ENCODE data around the gene EXOSC7.
A peak's percentile ranks its signal among the peaks of the same experiment; 100 is the strongest.

EXOSC7 gene

DNA sequence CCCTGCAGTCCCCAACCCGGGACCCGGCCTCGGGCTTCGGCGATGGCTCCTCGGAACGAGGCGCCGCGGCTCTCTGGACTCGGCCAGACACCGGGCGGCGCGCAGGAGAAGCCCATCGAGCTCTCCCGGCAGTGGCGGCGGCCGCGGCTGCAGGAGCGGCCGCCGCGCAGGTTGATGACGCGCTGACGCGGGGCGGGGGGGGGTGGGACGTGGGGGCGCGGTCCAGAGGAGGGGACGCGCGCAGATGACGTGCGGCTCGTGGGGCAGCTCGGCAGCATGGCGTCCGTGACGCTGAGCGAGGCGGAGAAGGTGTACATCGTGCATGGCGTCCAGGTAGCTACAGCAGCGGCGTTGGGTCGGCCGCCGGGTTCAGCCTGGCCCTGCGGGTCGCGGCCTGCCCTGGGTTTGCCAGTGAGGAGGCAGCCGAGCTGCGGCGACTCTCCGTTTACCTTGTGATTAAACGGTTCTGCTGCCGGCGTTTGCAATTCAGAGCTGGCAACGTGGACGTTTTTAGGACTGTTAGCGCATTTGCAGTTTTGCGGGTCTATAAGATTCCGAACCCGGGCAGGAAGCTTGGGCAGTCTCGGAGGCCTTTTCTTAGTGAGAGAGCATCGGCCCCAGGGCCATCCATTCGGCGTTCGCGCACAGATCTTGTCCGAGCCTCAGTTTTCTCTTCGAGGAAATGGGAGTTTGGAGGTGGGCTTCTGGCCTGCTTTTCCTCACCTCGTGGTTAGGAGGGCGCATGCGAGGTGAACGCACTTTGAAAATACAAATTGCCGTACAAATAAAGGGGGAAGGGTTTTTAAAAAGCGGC is at the start of gene EXOSC7, which contains the start of gene ZDHHC3:
Gene EXOSC7, plus strand, starts transcription at position 243 of the 814 bp plus-strand sequence. Its CDS starts 34 bp downstream, at position 277.
Gene ZDHHC3, minus strand, starts transcription at position 173 of the 814 bp plus-strand sequence. CDS start 16,738 bp downstream, outside the sequence.
- no peaks in the 10 kb centered on the region for H3K9me3 ChIP-seq (ENCODE audit: insufficient read depth, low read length)
- no peaks in the 10 kb centered on the region for H3K27me3 ChIP-seq (ENCODE audit: insufficient read depth, insufficient read length)
- H3K4me1 ChIP-seq (ENCODE audit: insufficient read depth, insufficient read length): peaks cover 6% of the 10 kb centered on the region
- H3K9ac ChIP-seq (ENCODE audit: insufficient read length, low read depth): peak within 1 kb of the TSS; percentile 99
- peak; percentile 70 for DNase-seq (ENCODE audit: low read depth, low spot score)
- peak; percentile 81 for TF ChIP-seq YY1 (IDR thresholded peaks at IDR 0.05; ENCODE audit: insufficient read depth, insufficient read length)
- no peak for TF ChIP-seq ZNF274 (IDR thresholded peaks at IDR 0.05; ENCODE audit: low read depth, low read length)
- no peak for TF ChIP-seq SUZ12 (IDR thresholded peaks at IDR 0.05; ENCODE audit: extremely low read depth, insufficient read depth, insufficient read length)
- peaks cover 53% of the 10 kb centered on the region for H3K36me3 ChIP-seq (ENCODE audit: insufficient read depth, insufficient read length, low read length)
- peak within 1 kb of the TSS; percentile 98 for H3K4me3 ChIP-seq (ENCODE audit: insufficient read length, low read depth)

DNA sequence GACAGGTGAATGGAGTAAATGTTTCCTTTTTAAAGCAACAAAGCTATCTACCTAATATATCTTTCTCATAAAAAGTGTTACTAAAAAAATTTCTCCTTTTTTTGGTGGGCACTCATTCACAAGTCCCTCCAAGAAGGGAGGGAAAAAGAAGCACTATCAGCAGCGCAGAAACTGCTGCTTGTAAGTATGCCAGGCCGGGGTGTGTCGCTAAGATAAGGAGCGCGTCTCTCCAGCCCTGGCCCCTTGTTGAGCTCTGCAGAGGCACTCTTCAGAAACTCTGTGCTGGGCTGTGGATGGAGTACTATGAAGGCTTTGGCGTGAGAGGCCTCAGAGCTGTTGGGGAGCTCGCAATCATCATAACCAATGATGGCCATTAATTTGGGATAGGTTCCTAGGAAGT is 49.1 kb upstream of the EXOSC7 start:
- H3K9me3 ChIP-seq (ENCODE audit: insufficient read depth, low read length): no peaks in the 10 kb centered on the region
- H3K4me1 ChIP-seq (ENCODE audit: insufficient read depth, insufficient read length): no peaks in the 10 kb centered on the region
- DNase-seq (ENCODE audit: low read depth, low spot score): no peak
- TF ChIP-seq ZNF274 (IDR thresholded peaks at IDR 0.05; ENCODE audit: low read depth, low read length) (no peak), SUZ12 (IDR thresholded peaks at IDR 0.05; ENCODE audit: extremely low read depth, insufficient read depth, insufficient read length) (no peak), YY1 (IDR thresholded peaks at IDR 0.05; ENCODE audit: insufficient read depth, insufficient read length) (no peak)
- no peak overlapping the region for H3K4me3 ChIP-seq (ENCODE audit: insufficient read length, low read depth)
- no peaks in the 10 kb centered on the region for H3K27me3 ChIP-seq (ENCODE audit: insufficient read depth, insufficient read length)
- H3K9ac ChIP-seq (ENCODE audit: insufficient read length, low read depth): no peak overlapping the region
- H3K36me3 ChIP-seq (ENCODE audit: insufficient read depth, insufficient read length, low read length): peaks cover 79% of the 10 kb centered on the region

DNA sequence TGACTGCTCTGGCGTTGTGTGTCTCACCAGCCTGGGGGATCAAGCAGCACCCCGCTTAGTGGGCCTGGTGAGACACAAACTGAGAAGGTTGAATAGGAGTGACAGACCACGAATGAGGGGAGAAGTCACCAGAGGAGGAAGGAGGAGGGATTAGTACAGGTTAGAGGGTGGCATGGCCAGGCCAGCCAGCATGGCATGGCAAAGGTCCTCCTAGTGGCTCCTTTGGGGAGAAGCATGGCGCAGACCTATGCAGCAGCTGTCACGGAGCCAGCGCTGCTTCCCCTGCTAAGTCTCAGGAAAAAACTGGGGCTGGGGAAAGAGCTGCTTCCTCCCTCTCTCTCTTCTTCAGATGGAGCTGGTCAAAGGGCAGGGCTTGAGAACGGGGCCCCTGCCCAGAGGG is 48.7 kb upstream of the EXOSC7 start:
- TF ChIP-seq YY1 (IDR thresholded peaks at IDR 0.05; ENCODE audit: insufficient read depth, insufficient read length): no peak
- no peak for TF ChIP-seq ZNF274 (IDR thresholded peaks at IDR 0.05; ENCODE audit: low read depth, low read length)
- TF ChIP-seq SUZ12 (IDR thresholded peaks at IDR 0.05; ENCODE audit: extremely low read depth, insufficient read depth, insufficient read length): no peak
- no peaks in the 10 kb centered on the region for H3K27me3 ChIP-seq (ENCODE audit: insufficient read depth, insufficient read length)
- H3K4me1 ChIP-seq (ENCODE audit: insufficient read depth, insufficient read length): no peaks in the 10 kb centered on the region
- peaks cover 79% of the 10 kb centered on the region for H3K36me3 ChIP-seq (ENCODE audit: insufficient read depth, insufficient read length, low read length)
- no peak for DNase-seq (ENCODE audit: low read depth, low spot score)
- H3K9me3 ChIP-seq (ENCODE audit: insufficient read depth, low read length): no peaks in the 10 kb centered on the region
- H3K9ac ChIP-seq (ENCODE audit: insufficient read length, low read depth): no peak overlapping the region
- H3K4me3 ChIP-seq (ENCODE audit: insufficient read length, low read depth): no peak overlapping the region

DNA sequence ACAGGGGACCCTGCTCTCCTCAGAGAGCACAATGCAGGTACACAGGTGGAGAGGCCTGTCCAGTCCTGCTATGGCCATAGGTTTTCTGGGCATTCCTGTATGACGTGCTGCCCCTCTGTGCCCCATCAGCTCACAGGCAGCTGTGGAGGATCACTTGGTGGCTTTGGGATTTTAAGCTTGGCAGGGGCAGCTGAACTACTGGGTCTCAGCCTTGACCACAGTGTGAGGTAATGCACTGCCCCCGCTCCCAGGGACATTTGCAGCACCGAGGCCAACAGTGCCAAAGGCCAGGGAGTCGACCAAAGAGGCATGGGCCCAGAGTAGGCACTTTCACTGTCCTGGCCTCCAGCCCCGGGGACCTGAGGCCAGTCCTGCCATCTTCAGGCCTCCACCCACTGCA is 46.3 kb upstream of the EXOSC7 start:
- DNase-seq (ENCODE audit: low read depth, low spot score): no peak
- Histone ChIP-seq H3K9ac (ENCODE audit: insufficient read length, low read depth) (no peak overlapping the region), H3K4me3 (ENCODE audit: insufficient read length, low read depth) (no peak overlapping the region), H3K9me3 (ENCODE audit: insufficient read depth, low read length) (no peaks in the 10 kb centered on the region), H3K4me1 (ENCODE audit: insufficient read depth, insufficient read length) (peaks cover 14% of the 10 kb centered on the region), H3K27me3 (ENCODE audit: insufficient read depth, insufficient read length) (no peaks in the 10 kb centered on the region), H3K36me3 (ENCODE audit: insufficient read depth, insufficient read length, low read length) (peaks cover 87% of the 10 kb centered on the region)
- TF ChIP-seq ZNF274 (IDR thresholded peaks at IDR 0.05; ENCODE audit: low read depth, low read length) (no peak), SUZ12 (IDR thresholded peaks at IDR 0.05; ENCODE audit: extremely low read depth, insufficient read depth, insufficient read length) (no peak), YY1 (IDR thresholded peaks at IDR 0.05; ENCODE audit: insufficient read depth, insufficient read length) (no peak)

DNA sequence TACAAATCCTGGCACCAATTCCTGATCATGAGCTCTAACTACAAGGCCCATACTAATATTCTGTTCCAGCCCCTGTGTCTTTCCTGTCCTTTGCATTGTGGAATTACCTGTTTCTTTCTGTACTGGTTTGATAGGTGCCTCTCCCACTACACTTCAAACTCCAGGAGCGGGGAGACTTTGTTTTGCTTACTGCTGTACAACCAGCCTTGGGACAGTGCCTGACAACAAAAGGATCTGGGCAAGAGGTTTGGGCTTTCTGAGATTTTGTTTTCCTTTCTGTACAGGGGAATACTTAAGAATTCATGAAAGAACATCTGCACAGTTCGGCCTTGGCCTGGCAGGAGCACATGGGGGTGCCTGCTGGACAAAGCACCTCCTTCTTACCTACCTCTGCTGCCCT is 45.1 kb upstream of the EXOSC7 start:
- H3K36me3 ChIP-seq (ENCODE audit: insufficient read depth, insufficient read length, low read length): peaks cover 85% of the 10 kb centered on the region

DNA sequence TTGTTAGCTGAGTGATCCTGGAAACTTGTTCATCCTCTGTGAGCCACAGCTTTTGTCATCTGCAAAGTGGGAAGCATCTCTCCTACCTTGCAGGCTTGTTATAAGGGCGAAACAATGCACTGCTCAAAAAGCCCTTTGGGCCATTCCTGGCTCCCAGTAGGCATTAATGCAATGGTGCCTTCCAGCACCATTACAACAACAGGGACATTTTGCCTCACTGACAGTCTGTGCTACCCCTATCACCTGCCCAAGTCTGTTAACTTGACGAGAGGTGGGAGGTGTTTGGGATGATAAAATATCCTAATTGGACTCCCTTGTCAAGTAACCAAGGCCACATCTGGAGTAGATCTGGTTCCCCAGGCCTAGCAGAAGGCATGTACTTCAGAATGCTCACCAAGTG is 44.3 kb upstream of the EXOSC7 start:
- peaks cover 76% of the 10 kb centered on the region for H3K36me3 ChIP-seq (ENCODE audit: insufficient read depth, insufficient read length, low read length)
- peaks cover 14% of the 10 kb centered on the region for H3K4me1 ChIP-seq (ENCODE audit: insufficient read depth, insufficient read length)
- no peak for TF ChIP-seq SUZ12 (IDR thresholded peaks at IDR 0.05; ENCODE audit: extremely low read depth, insufficient read depth, insufficient read length)
- no peak for TF ChIP-seq ZNF274 (IDR thresholded peaks at IDR 0.05; ENCODE audit: low read depth, low read length)

More for the DNA sequence above, 45.1 kb upstream of the EXOSC7 start:
- DNase-seq (ENCODE audit: low read depth, low spot score): no peak
- no peak for TF ChIP-seq SUZ12 (IDR thresholded peaks at IDR 0.05; ENCODE audit: extremely low read depth, insufficient read depth, insufficient read length)
- no peak for TF ChIP-seq YY1 (IDR thresholded peaks at IDR 0.05; ENCODE audit: insufficient read depth, insufficient read length)
- TF ChIP-seq ZNF274 (IDR thresholded peaks at IDR 0.05; ENCODE audit: low read depth, low read length): no peak
- H3K27me3 ChIP-seq (ENCODE audit: insufficient read depth, insufficient read length): no peaks in the 10 kb centered on the region
- H3K4me1 ChIP-seq (ENCODE audit: insufficient read depth, insufficient read length): peaks cover 14% of the 10 kb centered on the region
- no peak overlapping the region for H3K9ac ChIP-seq (ENCODE audit: insufficient read length, low read depth)
- H3K4me3 ChIP-seq (ENCODE audit: insufficient read length, low read depth): no peak overlapping the region
- H3K9me3 ChIP-seq (ENCODE audit: insufficient read depth, low read length): no peaks in the 10 kb centered on the region

DNA sequence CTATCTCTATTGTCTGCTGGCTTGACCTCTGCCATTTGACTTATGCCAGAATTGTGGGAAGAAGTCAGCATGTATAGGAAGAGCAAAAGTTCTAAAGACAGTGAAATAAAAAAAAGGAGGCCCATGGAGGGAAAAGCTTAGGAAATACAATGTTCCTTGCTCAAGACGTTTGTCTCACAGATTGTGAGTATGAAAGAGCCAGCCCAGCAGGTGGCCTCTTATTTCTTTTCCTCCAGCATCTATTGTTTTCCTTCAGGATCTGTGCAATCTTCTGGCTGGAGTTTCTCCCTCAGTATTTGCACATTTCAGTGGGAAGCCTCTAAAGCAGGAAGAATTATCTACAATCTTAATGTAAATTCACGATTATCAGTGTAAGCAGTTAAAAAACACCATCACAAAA is 43.8 kb upstream of the EXOSC7 start:
- Histone ChIP-seq H3K27me3 (ENCODE audit: insufficient read depth, insufficient read length) (no peaks in the 10 kb centered on the region), H3K4me3 (ENCODE audit: insufficient read length, low read depth) (no peak overlapping the region), H3K36me3 (ENCODE audit: insufficient read depth, insufficient read length, low read length) (peaks cover 71% of the 10 kb centered on the region), H3K9me3 (ENCODE audit: insufficient read depth, low read length) (no peaks in the 10 kb centered on the region), H3K9ac (ENCODE audit: insufficient read length, low read depth) (no peak overlapping the region), H3K4me1 (ENCODE audit: insufficient read depth, insufficient read length) (peaks cover 14% of the 10 kb centered on the region)
- TF ChIP-seq ZNF274 (IDR thresholded peaks at IDR 0.05; ENCODE audit: low read depth, low read length) (no peak), YY1 (IDR thresholded peaks at IDR 0.05; ENCODE audit: insufficient read depth, insufficient read length) (no peak), SUZ12 (IDR thresholded peaks at IDR 0.05; ENCODE audit: extremely low read depth, insufficient read depth, insufficient read length) (no peak)
- no peak for DNase-seq (ENCODE audit: low read depth, low spot score)

More for the DNA sequence above, 44.3 kb upstream of the EXOSC7 start:
- H3K9ac ChIP-seq (ENCODE audit: insufficient read length, low read depth): no peak overlapping the region
- no peak overlapping the region for H3K4me3 ChIP-seq (ENCODE audit: insufficient read length, low read depth)
- no peak for DNase-seq (ENCODE audit: low read depth, low spot score)
- H3K9me3 ChIP-seq (ENCODE audit: insufficient read depth, low read length): no peaks in the 10 kb centered on the region
- no peaks in the 10 kb centered on the region for H3K27me3 ChIP-seq (ENCODE audit: insufficient read depth, insufficient read length)
